Caco-2 (cell line): ENCODE data around the gene POFUT1. TPM values are rescaled to one million over a fixed set of nuclear protein-coding genes. Genes with fewer than 3 reads are reported as not detected.

Experiments
- BruUV-seq: library from RNA; stranded (reverse); fragments of 400-500 nt; replicated peaks from 2 replicates; lab custom pipeline; 2021; lab: Mats Ljungman, UMichigan
- CTCF ChIA-PET: fragments of 300-600 bp; sonication (Branson Sonifier 250); formaldehyde crosslinking; loops from one replicate; lab custom pipeline; 2022; ENCODE audit warnings: antibody characterized with exemption; lab: Charles Lee
- POLR2A ChIA-PET: fragments of 300-600 bp; sonication (Branson Sonifier 250); formaldehyde crosslinking; loops from one replicate; lab custom pipeline; 2022; ENCODE audit warnings: antibody characterized with exemption; lab: Charles Lee
- DNase-seq, 2 experiments: peaks; one replicate each; pipeline versions ENCODE4 v3.0.0 to v3.0.0-alpha.2; 2020 to 2022
- H3K27me3 ChIP-seq: replicated peaks from 2 replicates; pipeline ENCODE4 v1.6.0; 2011; ENCODE audit warnings: low read length; ENCODE audit not compliant: control insufficient read depth, insufficient read depth
- H3K36me3 ChIP-seq: 2 replicates; pipeline ENCODE4 v1.5.1; 2011; ENCODE audit warnings: low read length; ENCODE audit not compliant: control insufficient read depth, insufficient read depth
- H3K4me1 ChIP-seq: fragments of 250-450 bp; sonication (Bioruptor Pico); 2 replicates; pipeline ENCODE4 v1.5.1; 2020; ENCODE audit warnings: mild to moderate bottlenecking
- H3K4me3 ChIP-seq: 2 replicates; pipeline ENCODE4 v1.5.1; 2011; ENCODE audit warnings: low read depth, mild to moderate bottlenecking, control low read depth, low read length
- H3K9me3 ChIP-seq: fragments of 250-450 bp; sonication (Bioruptor Pico); 2 replicates; pipeline ENCODE4 v1.5.1; 2020; ENCODE audit warnings: mild to moderate bottlenecking, moderate library complexity
- H3K27ac Mint-ChIP-seq: one replicate; pipeline ENCODE4 v1.8.0; 2022; ENCODE audit warnings: mixed read lengths; ENCODE audit not compliant: unreplicated experiment
- H3K27me3 Mint-ChIP-seq: one replicate; pipeline ENCODE4 v1.8.0; 2022; ENCODE audit warnings: mixed read lengths; ENCODE audit not compliant: insufficient read depth, unreplicated experiment
- H3K36me3 Mint-ChIP-seq: one replicate; pipeline ENCODE4 v1.8.0; 2022; ENCODE audit warnings: mild to moderate bottlenecking, mixed read lengths; ENCODE audit not compliant: insufficient read depth, unreplicated experiment
- H3K4me1 Mint-ChIP-seq: one replicate; pipeline ENCODE4 v1.8.0; 2022; ENCODE audit warnings: low read depth, mixed read lengths; ENCODE audit not compliant: unreplicated experiment
- H3K4me3 Mint-ChIP-seq: one replicate; pipeline ENCODE4 v1.8.0; 2022; ENCODE audit warnings: mild to moderate bottlenecking, moderate library complexity, mixed read lengths; ENCODE audit not compliant: unreplicated experiment
- H3K9me3 Mint-ChIP-seq: one replicate; pipeline ENCODE4 v1.8.0; 2022; ENCODE audit warnings: mixed read lengths; ENCODE audit not compliant: unreplicated experiment
- intact Hi-C: fragments of 100-400 bp; cut with micrococcal nuclease; formaldehyde crosslinking; loops from one replicate; pipeline ENCODE4 v1.10.0; 2022; ENCODE audit not compliant: unreplicated experiment
- total RNA-seq: library from RNA; stranded (reverse); gene quantifications from 2 replicates; pipeline ENCODE4 v1.2.3, GENCODE V29; 2022
- TF ChIP-seq, protein P1 (sequence below), 2 experiments: fragments of 200-600 bp in 1 of 2; IDR thresholded peaks; 1 replicate in 1 of 2; 2 replicates in 1 of 2; pipeline versions ENCODE4 v1.5.1 to v1.8.0; 2011 to 2022; ENCODE audit warnings: antibody characterized with exemption in 1 of 2, control low read depth in 1 of 2, inconsistent platforms in 1 of 2, low read depth in 1 of 2, low read length in 1 of 2, mild to moderate bottlenecking in 1 of 2, moderate library complexity in 1 of 2; ENCODE audit not compliant: insufficient read depth in 1 of 2, severe bottlenecking in 1 of 2, unreplicated experiment in 1 of 2

POFUT1 gene
- total RNA-seq, 1 experiment from 2014 or later = 158 TPM

- ChIA-PET POLR2A (no interaction called here), CTCF (no interaction called here)
- DNase-seq = no peak
- intact Hi-C loops = no loop called here
- no peaks in the 10 kb centered on the region for H3K4me1 Mint-ChIP-seq
- peaks cover 15% of the 10 kb centered on the region for H3K36me3 ChIP-seq
- H3K4me3 Mint-ChIP-seq = no peak overlapping the region
- H3K36me3 Mint-ChIP-seq = peaks cover 88% of the 10 kb centered on the region
- no peaks in the 10 kb centered on the region for H3K9me3 Mint-ChIP-seq
- TF ChIP-seq, protein P1, sequence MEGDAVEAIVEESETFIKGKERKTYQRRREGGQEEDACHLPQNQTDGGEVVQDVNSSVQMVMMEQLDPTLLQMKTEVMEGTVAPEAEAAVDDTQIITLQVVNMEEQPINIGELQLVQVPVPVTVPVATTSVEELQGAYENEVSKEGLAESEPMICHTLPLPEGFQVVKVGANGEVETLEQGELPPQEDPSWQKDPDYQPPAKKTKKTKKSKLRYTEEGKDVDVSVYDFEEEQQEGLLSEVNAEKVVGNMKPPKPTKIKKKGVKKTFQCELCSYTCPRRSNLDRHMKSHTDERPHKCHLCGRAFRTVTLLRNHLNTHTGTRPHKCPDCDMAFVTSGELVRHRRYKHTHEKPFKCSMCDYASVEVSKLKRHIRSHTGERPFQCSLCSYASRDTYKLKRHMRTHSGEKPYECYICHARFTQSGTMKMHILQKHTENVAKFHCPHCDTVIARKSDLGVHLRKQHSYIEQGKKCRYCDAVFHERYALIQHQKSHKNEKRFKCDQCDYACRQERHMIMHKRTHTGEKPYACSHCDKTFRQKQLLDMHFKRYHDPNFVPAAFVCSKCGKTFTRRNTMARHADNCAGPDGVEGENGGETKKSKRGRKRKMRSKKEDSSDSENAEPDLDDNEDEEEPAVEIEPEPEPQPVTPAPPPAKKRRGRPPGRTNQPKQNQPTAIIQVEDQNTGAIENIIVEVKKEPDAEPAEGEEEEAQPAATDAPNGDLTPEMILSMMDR (IDR thresholded peaks at IDR 0.05; ENCODE audit: insufficient read depth in 1 of 2, low read depth in 1 of 2, low read length in 1 of 2, severe bottlenecking in 1 of 2, unreplicated experiment in 1 of 2) = no peak
- no TSS peak for BruUV-seq
- no peak overlapping the region for H3K27ac Mint-ChIP-seq
- no peak overlapping the region for H3K4me3 ChIP-seq
- no peaks in the 10 kb centered on the region for H3K4me1 ChIP-seq
- no peaks in the 10 kb centered on the region for H3K27me3 Mint-ChIP-seq
- H3K9me3 ChIP-seq = no peaks in the 10 kb centered on the region
- no peaks in the 10 kb centered on the region for H3K27me3 ChIP-seq
Measured at GRCh38 chr20:32162351-32162750, 45.3 kb upstream of the POFUT1 start.

GRCh38 chr20:32163951-32164350 is 43.7 kb upstream of the POFUT1 start:
- Histone ChIP-seq H3K9me3 (no peaks in the 10 kb centered on the region), H3K36me3 (peaks cover 12% of the 10 kb centered on the region), H3K4me3 (no peak overlapping the region), H3K27me3 (no peaks in the 10 kb centered on the region), H3K4me1 (0 out of 2 replicates have a peak, but pooled peaks cover 5% of the 10 kb centered on the region)
- H3K27ac Mint-ChIP-seq = no peak overlapping the region
- DNase-seq = no peak
- peaks cover 75% of the 10 kb centered on the region for H3K36me3 Mint-ChIP-seq
- H3K4me3 Mint-ChIP-seq = no peak overlapping the region
- ChIA-PET CTCF (interaction anchor here (0.6 to 0.7 kb wide), 2 partner anchors 60 to 532 kb away, joined by 11 to 12 read pairs; no protein-coding TSS in a partner anchor), POLR2A (no interaction called here)
- no TSS peak for BruUV-seq
- intact Hi-C loops = no loop called here
- TF ChIP-seq, protein P1 (IDR thresholded peaks at IDR 0.05; ENCODE audit: insufficient read depth in 1 of 2, low read depth in 1 of 2, low read length in 1 of 2, severe bottlenecking in 1 of 2, unreplicated experiment in 1 of 2) = no peak
- no peaks in the 10 kb centered on the region for H3K27me3 Mint-ChIP-seq
- no peaks in the 10 kb centered on the region for H3K4me1 Mint-ChIP-seq
- no peaks in the 10 kb centered on the region for H3K9me3 Mint-ChIP-seq

DNA sequence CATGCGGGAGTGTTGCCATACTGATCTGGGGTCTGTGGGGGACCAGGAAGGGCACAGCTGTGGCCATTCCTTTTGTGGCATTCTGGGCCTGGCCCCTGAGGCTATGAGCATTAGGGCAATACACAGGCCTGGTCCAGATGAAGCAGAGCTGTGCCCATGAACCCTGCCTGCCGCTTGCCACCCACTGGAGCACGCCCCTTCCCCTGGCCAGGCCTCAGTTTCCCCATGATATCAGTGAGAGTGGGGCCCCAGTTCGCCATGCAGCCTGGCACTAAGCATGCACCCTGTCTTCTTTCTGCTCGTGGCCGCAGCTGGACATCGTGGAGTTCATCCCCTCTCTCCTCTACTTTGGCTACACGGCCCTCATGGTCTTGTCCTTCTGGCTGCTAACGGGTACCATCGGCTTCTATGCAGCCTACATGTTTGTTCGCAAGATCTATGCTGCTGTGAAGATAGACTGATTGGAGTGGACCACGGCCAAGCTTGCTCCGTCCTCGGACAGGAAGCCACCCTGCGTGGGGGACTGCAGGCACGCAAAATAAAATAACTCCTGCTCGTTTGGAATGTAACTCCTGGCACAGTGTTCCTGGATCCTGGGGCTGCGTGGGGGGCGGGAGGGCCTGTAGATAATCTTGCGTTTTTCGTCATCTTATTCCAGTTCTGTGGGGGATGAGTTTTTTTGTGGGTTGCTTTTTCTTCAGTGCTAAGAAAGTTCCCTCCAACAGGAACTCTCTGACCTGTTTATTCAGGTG is 42.5 kb upstream of the POFUT1 start:
- intact Hi-C loops = no loop called here
- ChIA-PET POLR2A (no interaction called here), CTCF (interaction anchor here (0.6 kb wide), 1 partner anchor 144 kb away, joined by 3 read pairs; no protein-coding TSS in a partner anchor)
- TF ChIP-seq, protein P1 (IDR thresholded peaks at IDR 0.05; ENCODE audit: insufficient read depth in 1 of 2, low read depth in 1 of 2, low read length in 1 of 2, severe bottlenecking in 1 of 2, unreplicated experiment in 1 of 2) = no peak
- H3K4me3 Mint-ChIP-seq = no peak overlapping the region
- no peaks in the 10 kb centered on the region for H3K9me3 Mint-ChIP-seq
- H3K27ac Mint-ChIP-seq = no peak overlapping the region
- H3K4me3 ChIP-seq = no peak overlapping the region
- BruUV-seq = no TSS peak
- no peaks in the 10 kb centered on the region for H3K4me1 Mint-ChIP-seq
- 0 out of 2 replicates have a peak, but pooled peaks cover 5% of the 10 kb centered on the region for H3K4me1 ChIP-seq
- DNase-seq = no peak
- no peaks in the 10 kb centered on the region for H3K9me3 ChIP-seq
- H3K27me3 Mint-ChIP-seq = no peaks in the 10 kb centered on the region
- H3K36me3 ChIP-seq = peaks cover 9% of the 10 kb centered on the region
- H3K27me3 ChIP-seq = no peaks in the 10 kb centered on the region
- peaks cover 65% of the 10 kb centered on the region for H3K36me3 Mint-ChIP-seq
